ENCODE measurements around the gene NFE2L1.
"Not testable (repeated sequence)": the region's sequence is repeated elsewhere in the genome, so short reads cannot be mapped to it uniquely, and the experiment has no call there.

The NFE2L1 gene

GRCh38 chr17:48068491-48068961 is 20.4 kb downstream of the NFE2L1 start:
- no peak for DNase-seq (ENCODE audit: low read depth in 2 of 2)

GRCh38 chr17:48070195-48070594 is 22.0 kb downstream of the NFE2L1 start:
- no peak for DNase-seq (ENCODE audit: low read depth in 2 of 2)

- no peak for DNase-seq (ENCODE audit: low read depth in 2 of 2)
Measured at GRCh38 chr17:48071654-48072053, 23.5 kb downstream of the NFE2L1 start.

- not testable (repeated sequence) for DNase-seq (ENCODE audit: low read depth in 2 of 2)
Measured at GRCh38 chr17:48072811-48073210, 24.7 kb downstream of the NFE2L1 start.

- not testable (repeated sequence) for DNase-seq (ENCODE audit: low read depth in 2 of 2)
Measured at GRCh38 chr17:48073566-48074094, 25.5 kb downstream of the NFE2L1 start.

GRCh38 chr17:48074322-48075081 is 26.3 kb downstream of the NFE2L1 start:
- DNase-seq (ENCODE audit: low read depth in 2 of 2): peak; percentile 60 to 63

- not testable (repeated sequence) for DNase-seq (ENCODE audit: low read depth in 2 of 2)
Measured at GRCh38 chr17:48077152-48077551, 29.0 kb downstream of the NFE2L1 start.

GRCh38 chr17:48081858-48082257 is 33.7 kb downstream of the NFE2L1 start:
- DNase-seq (ENCODE audit: low read depth in 2 of 2): no peak

- no peak for DNase-seq (ENCODE audit: low read depth in 2 of 2)
Measured at GRCh38 chr17:48084932-48085331, 36.8 kb downstream of the NFE2L1 start.

GRCh38 chr17:48093341-48094045 is 45.3 kb downstream of the NFE2L1 start:
- DNase-seq (ENCODE audit: low read depth in 2 of 2): no peak

GRCh38 chr17:48095611-48096010 is 47.5 kb downstream of the NFE2L1 start:
- no peak for DNase-seq (ENCODE audit: low read depth in 2 of 2)

GRCh38 chr17:48100160-48100559 is 52.0 kb downstream of the NFE2L1 start:
- peak; percentile 39 to 40 for DNase-seq (ENCODE audit: low read depth in 2 of 2)

GRCh38 chr17:48100591-48101011 is 52.4 kb downstream of the NFE2L1 start:
- peak; percentile 20 to 37 for DNase-seq (ENCODE audit: low read depth in 2 of 2)

- DNase-seq (ENCODE audit: low read depth in 2 of 2): peak; percentile 85 to 87
Measured at GRCh38 chr17:48101012-48101720, 53.0 kb downstream of the NFE2L1 start, which contains the start of gene CBX1. TSS of gene CBX1 (minus strand) at chr17:48101478. CDS start at chr17:48077004, 24,474 bp downstream.

GRCh38 chr17:48102043-48102750 is 54.0 kb downstream of the NFE2L1 start:
- no peak for DNase-seq (ENCODE audit: low read depth in 2 of 2)

GRCh38 chr17:48102798-48103715 is 54.9 kb downstream of the NFE2L1 start:
- no peak for DNase-seq (ENCODE audit: low read depth in 2 of 2)

GRCh38 chr17:48104440-48104839 is 56.3 kb downstream of the NFE2L1 start:
- no peak for DNase-seq (ENCODE audit: low read depth in 2 of 2)

GRCh38 chr17:48106802-48107136 is 58.6 kb downstream of the NFE2L1 start:
- DNase-seq (ENCODE audit: low read depth in 2 of 2): no peak

- peak; percentile 62 to 66 for DNase-seq (ENCODE audit: low read depth in 2 of 2)
Measured at GRCh38 chr17:48107137-48108055, 59.2 kb downstream of the NFE2L1 start, which contains the start of gene SNX11. TSS of gene SNX11 (plus strand) at chr17:48107766. CDS start at chr17:48112044, 4,278 bp downstream.
